ENCODE results near the gene ZNF777. TPM values are rescaled to one million over a fixed set of nuclear protein-coding genes. Genes with fewer than 3 reads are reported as not detected.

The ZNF777 gene
- total and polyA plus RNA-seq, 2 of the 4 experiments (the other 2 are of a cell fraction) = 3.2 to 6.5 TPM

- no peak overlapping the region for H3K23ac ChIP-seq (ENCODE audit: low read depth, low read length)
- no peaks in the 10 kb centered on the region for H3K4me1 ChIP-seq (ENCODE audit: control insufficient read depth, insufficient read depth, low read length)
- H3K4ac ChIP-seq (ENCODE audit: low read depth, low read length) = no peak overlapping the region
- H2AK5ac ChIP-seq (ENCODE audit: low read depth, low read length) = no peak overlapping the region
- in situ Hi-C loops (cut with MboI; ENCODE audit: low sequenced_read_pairs) = no loop called here
- H2BK15ac ChIP-seq (ENCODE audit: low read depth, low read length) = no peak overlapping the region
- ChIA-PET POLR2A (ENCODE audit: unreplicated experiment) (no interaction called here), CTCF (no interaction called here)
- H4K91ac ChIP-seq (ENCODE audit: insufficient read depth, low read depth, low read length) = no peak overlapping the region
- no peak for DNase-seq
- no peak overlapping the region for H3K14ac ChIP-seq (replicated peaks; ENCODE audit: low read depth, low read length)
- H2AK9ac ChIP-seq (replicated peaks; ENCODE audit: low read depth, low read length, poor library complexity) = no peak overlapping the region
- H4K20me1 ChIP-seq (ENCODE audit: insufficient read depth, low read length) = no peaks in the 10 kb centered on the region
- no TSS peak for BruUV-seq (replicated peaks)
- no peak overlapping the region for H4K5ac ChIP-seq (ENCODE audit: low read depth, low read length)
- dilution Hi-C loops (cut with HindIII; ENCODE audit: low sequenced_read_pairs, unreplicated experiment) = no loop called here
- H2BK20ac ChIP-seq (ENCODE audit: low read depth, low read length) = no peak overlapping the region
- peaks cover 6% of the 10 kb centered on the region for H3K27me3 ChIP-seq (ENCODE audit: control insufficient read depth, insufficient read depth, low read length)
- H2BK120ac ChIP-seq (ENCODE audit: low read depth, low read length) = no peak overlapping the region
- no peak overlapping the region for H3K4me2 ChIP-seq (ENCODE audit: low read depth, low read length)
- no peak overlapping the region for H2AFZ ChIP-seq (replicated peaks; ENCODE audit: low read length, poor library complexity)
- no peak for ATAC-seq (ENCODE audit: low read depth)
- no peak overlapping the region for H3K27ac ChIP-seq (ENCODE audit: insufficient read depth, low read length)
- no peak overlapping the region for H3K4me3 ChIP-seq (ENCODE audit: insufficient read depth, low read depth, low read length)
- no peak overlapping the region for H3K9ac ChIP-seq (ENCODE audit: low read depth, low read length)
- H4K8ac ChIP-seq (ENCODE audit: low read depth in 2 of 2, low read length in 2 of 2) = no peak overlapping the region
- H3K79me1 ChIP-seq (ENCODE audit: low read depth in 1 of 2, low read length in 2 of 2) = no peaks in the 10 kb centered on the region
- H2BK5ac ChIP-seq (ENCODE audit: low read depth, low read length, poor library complexity, severe bottlenecking) = no peak overlapping the region
- H3K36me3 ChIP-seq (ENCODE audit: control insufficient read depth, insufficient read depth, low read length) = no peaks in the 10 kb centered on the region
- H3K9me3 ChIP-seq (ENCODE audit: control insufficient read depth, insufficient read depth, low read length) = peaks cover 10% of the 10 kb centered on the region
- TF ChIP-seq BHLHE40 (IDR thresholded peaks at IDR 0.05; ENCODE audit: low read depth, low read length) (no peak), RFX5 (IDR thresholded peaks at IDR 0.05; ENCODE audit: low read depth, low read length) (no peak), CHD1 (IDR thresholded peaks at IDR 0.05; ENCODE audit: low read depth, low read length) (no peak), ELK1 (IDR thresholded peaks at IDR 0.05; ENCODE audit: borderline replicate concordance, low read depth, low read length) (no peak), MAZ (IDR thresholded peaks at IDR 0.05; ENCODE audit: borderline replicate concordance, low read depth, low read length) (no peak), FOS (IDR thresholded peaks at IDR 0.05; ENCODE audit: low read depth, low read length) (no peak), CEBPB (IDR thresholded peaks at IDR 0.05; ENCODE audit: low read depth, low read length) (no peak)
- intact Hi-C loops (cut with micrococcal nuclease) = no loop called here
- no peak overlapping the region for H3K18ac ChIP-seq (ENCODE audit: low read depth, low read length)
- H3K56ac ChIP-seq (ENCODE audit: extremely low read depth, insufficient read depth, low read length) = no peak overlapping the region
- no peaks in the 10 kb centered on the region for H3K9me1 ChIP-seq (ENCODE audit: insufficient read depth, low read length)
Observed at GRCh38 chr7:149505551-149505950, 44.7 kb upstream of the ZNF777 start.

All from IMR-90 (cell line).